ENCODE data around the gene PLA1A.
"Not testable (repeated sequence)": the region's sequence is repeated elsewhere in the genome, so short reads cannot be mapped to it uniquely, and the experiment has no call there.

PLA1A gene

DNA sequence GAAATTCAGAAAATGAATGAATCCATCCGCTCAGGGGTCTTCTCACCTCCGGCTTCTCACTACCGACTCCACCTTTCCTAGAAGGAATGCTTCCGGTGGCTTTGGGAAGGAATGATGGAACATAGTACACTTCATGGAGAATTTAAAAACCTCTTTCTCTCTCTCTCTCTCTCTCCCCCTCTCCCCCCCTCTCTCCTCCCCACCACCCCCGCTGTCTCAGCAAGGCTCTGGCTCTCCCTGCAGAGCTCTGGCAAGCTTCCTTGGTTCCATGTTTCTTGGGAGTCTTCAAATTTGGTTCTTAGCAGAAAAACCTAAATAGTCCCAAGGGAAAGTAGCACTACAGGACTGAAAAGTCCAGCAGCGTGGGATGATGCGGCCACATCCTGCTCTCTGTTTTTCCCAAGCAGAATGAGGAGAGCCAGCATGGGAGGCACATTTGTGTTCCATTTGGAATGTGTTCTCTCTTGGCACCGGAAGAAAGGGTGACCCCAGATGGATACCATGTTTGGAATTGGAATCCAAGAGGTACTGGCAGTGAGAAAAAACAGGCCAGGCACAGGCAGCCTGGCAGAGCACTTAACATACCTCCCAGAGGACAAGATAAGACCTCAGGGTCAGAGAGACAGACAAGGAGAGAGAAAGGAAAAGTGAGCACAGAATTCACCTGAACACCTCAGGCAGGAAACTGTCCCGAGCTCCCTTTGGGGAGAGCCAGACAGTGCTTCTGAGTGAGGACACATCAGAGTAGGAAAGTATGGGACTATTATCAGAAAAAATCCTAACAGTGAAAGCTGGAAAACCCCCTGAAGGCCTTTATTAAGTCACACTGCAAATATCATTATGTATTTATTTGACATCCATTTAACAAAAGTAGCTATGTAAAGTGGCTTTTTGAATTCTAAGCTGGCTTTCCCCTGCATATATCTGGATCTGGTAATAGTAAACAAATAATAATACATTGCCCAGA lies 63.1 kb downstream of the PLA1A start, which contains the start of gene POPDC2:
POPDC2 (minus strand) TSS at position 116 of the 967 bp plus-strand sequence. CDS start 166 bp downstream, outside the sequence.
- no peak for DNase-seq (ENCODE audit: low read depth in 2 of 2, low spot score in 1 of 2)

DNA sequence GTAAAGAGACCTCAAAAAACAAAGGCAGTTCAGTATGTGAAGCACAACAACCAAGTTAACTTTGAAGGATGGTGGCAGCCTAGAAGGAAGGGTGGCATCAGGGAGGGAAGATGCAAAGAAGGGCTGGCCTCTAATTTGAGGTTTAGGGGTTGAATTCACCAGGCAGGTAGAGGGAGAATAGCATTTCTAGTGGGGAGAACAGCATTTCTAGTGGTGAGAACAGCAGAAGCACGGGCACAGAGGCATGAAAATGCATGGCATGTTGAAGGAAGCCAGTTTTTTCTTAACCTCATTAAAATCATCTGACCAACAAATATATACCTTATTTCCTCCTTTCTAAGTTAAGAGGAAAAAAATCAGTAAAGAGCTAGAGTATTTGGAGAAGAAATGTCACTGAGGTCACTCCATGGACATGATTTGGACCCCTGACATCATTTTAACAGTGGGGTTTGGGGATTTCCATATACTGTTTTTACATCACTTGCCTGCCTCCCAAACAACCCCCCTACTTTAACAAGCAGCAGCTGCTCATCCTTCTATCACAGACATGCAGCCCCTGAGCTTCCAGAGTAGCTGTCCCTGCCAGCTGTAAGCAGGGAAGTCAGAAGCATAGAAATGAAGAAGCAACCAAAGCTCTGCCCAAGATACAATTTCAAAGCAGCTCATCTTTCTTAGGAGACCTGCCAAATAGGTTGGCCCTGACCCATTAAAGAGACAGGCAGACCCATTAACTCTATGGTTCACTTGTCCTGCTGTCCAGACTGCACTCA lies 65.1 kb downstream of the PLA1A start:
- no peak for DNase-seq (ENCODE audit: low read depth in 2 of 2, low spot score in 1 of 2)

DNA sequence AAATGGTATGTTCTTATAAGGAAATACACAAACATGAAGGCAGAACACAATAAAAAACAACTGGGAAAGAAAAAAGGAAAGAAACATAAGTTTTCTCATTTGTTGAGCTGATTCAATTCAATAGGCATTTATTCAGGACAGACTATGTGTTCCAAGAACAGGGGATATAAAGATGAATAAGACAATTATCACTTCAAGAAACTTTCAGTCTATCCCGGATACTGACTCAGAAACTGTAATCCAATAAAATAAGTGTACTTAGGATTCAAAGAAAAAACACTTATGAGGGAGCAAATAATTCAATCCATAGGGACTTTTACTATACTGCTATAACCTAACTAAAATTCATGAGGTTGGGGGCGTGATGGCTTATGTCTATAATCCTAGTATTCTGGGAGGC lies 66.2 kb downstream of the PLA1A start:
- no peak for DNase-seq (ENCODE audit: low read depth in 2 of 2, low spot score in 1 of 2)

DNA sequence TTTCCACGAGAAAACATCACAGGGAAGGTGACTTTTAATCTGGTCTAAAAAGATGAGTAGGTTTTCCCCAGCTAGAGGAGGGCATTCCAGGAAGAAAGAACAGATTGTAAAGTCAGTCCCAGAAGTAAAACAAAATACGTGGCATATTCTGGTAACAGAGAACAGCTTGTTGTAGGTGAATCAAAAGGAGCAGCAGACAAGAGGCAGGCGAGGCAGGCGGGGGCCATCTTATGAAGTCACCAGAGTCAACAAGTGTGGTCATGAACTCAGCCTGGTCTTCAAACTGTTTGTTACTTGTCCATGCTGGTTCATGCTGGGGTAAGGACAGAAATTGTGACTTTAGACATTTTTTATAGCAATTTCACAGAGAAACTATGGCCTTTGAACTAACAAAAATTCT lies 66.7 kb downstream of the PLA1A start:
- DNase-seq (ENCODE audit: low read depth in 2 of 2, low spot score in 1 of 2), result no peak

DNA sequence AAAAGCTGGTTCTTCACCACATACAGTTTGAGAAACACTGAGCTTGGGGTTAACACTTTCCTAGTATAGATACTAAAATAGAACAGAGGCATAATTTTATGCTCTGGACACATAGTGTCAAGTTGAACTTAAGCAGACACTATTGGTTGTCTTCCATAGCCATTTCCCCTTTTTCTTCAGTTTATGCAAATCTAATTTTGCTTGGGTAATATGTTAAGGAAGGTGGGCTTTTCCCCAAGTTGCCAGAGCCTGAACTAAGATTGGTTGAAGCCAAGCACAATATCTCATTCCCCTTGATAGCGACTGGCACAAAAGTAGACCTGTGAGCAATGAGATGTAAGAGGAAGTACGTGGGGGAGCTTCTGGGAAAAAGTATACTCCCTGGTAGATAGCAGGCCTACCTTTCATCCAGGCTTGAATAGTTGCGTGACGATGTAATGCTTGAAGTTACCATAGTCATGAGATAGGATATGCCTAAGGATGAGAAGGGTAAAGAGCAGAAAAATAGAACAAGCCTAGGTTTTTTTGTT lies 67.2 kb downstream of the PLA1A start:
- DNase-seq (ENCODE audit: low read depth in 2 of 2, low spot score in 1 of 2), result no peak

DNA sequence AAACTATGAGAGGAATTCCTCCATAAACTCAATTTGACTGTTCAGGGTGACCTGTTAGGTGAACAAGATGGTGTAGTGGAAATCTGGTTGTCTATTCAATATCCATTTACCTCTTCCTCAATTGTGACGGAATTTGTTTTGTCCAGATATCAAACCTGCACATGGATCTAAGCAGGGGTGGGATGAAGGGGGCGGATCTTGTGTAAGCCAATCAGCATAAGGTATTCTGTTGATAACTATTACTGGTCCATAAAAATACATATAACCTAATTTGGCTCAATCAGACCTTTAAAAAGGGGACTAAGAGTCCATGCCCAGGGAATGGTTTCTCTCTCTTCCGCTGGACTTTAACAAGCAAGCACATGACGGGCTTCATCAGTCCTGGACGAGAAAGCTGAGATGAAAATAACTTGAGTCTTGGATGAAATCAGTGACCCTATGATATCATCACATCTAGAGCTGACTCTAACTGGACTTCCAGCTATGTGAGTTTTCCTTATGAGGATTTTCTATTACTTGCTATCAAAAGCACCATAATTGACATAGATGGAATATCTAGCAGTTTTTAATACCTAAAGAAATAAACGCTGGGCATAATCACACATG lies 68.4 kb downstream of the PLA1A start:
- DNase-seq (ENCODE audit: low read depth in 2 of 2, low spot score in 1 of 2), result no peak

DNA sequence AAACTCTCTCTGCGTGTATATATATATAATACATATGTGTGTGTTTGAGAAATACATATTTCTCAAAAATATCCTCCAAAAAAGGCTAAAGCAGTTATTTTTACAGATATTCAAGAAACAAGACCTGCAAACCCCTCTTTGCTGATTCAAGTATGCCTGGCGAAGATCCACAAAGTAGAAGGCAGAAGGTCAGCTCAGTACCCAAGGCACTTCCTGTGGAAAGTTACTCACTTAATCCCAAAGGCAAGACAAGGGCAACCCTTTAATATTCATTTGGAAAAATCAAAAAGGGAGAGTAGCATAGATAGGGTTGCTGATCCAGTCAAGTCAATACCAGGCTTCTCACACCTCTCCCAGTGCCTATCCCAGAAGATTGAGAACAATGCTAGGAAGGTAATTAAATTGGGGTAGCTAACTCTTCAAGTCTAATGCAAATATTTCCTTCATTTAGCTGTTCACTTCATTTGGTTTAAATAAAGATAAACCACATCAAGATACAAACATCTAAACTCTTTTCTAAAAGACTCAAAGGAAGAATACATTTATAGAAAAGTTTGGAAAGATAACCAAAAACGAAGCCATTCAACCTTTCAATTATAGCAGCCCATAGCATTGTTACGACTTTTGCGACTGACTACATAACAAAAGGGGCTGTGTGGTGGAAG lies 72.4 kb downstream of the PLA1A start:
- no peak for DNase-seq (ENCODE audit: low read depth in 2 of 2, low spot score in 1 of 2)

DNA sequence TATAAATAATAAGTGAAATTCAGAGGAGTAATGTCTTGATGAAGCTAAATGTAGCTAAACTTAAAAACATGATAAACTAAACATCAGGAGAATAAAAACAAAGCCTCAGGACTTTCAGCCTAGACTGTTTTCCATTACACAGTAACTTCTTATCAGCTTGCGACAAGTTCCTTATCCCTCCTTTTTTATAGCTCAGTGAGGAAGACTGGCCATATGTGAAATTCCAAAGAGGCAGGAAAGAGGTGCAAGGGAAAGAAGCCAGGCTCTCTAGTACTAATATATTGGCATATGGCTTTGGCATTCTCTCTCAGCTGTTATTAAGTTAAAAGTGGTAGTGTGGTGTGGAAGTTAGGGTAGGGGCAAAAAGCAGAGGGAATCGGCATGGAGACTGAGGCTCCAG lies 75.1 kb downstream of the PLA1A start:
- DNase-seq (ENCODE audit: low read depth in 2 of 2, low spot score in 1 of 2), result no peak

DNA sequence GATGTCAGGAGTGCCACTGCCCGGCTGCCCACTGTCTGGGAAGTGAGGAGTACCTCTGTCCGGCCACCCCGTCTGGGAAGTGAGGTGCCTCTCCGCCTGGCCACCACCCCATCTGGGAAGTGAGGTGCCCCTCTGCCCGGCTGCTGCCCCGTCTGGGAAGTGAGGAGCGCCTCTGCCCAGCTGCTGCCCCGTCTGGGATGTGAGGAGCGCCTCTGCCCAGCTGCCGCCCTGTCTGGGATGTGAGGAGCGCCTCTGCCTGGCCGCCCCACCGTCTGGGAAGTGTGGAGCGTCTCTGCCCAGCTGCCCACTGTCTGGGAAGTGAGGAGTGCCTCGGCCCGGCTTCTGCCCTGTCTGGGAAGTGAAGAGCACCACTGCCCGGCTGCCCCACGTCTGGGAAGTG lies 76.2 kb downstream of the PLA1A start:
- no peak for DNase-seq (ENCODE audit: low read depth in 2 of 2, low spot score in 1 of 2)

DNA sequence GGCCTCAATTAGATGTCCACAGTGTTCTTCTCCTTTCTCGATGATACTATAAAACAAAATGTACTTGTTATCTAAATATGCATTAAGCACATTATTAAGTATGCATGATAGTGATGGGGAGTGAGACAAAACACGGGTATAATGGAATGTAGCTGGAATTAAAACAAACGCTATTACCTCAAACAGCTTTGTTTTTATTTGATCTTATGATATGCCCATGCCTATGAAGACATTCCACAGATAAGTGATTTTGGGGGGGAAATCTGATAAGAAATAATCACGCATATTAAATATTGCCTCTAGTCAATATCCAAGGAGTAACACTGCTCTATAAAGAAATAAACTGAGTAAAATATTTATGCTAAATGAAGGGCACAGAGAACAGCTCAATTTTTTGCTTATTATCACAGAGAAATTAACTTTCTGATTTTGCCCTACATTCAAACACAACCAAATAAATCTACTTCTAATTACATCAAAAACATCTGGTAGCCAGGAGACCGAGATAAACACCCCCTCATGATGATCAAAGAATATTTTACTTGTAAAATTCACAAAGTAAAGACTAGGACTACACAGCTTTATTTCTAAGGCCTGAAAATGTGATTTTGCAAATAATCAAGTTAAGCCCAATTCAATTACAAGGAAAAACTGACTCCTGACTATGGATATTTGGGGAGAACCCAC lies 77.6 kb downstream of the PLA1A start:
- DNase-seq (ENCODE audit: low read depth in 2 of 2, low spot score in 1 of 2), result no peak

DNA sequence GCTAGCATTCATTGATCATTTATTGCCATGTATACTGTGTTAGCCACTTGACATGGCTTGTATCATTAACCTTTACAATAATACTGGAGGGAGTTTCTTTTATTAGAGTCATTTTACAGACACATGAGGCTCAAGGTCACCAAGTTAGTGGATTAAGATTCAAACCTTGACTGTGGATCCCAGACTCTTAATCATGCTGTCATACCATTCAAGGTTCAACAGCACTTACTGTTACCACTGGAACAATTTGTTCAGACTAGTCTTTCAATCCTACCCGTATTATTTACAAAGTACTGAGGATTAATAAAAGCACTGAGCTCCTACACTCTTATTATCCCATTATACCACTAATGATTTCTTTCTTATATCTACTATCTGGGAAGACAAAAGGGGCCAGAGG lies 78.3 kb downstream of the PLA1A start:
- no peak for DNase-seq (ENCODE audit: low read depth in 2 of 2, low spot score in 1 of 2)

DNA sequence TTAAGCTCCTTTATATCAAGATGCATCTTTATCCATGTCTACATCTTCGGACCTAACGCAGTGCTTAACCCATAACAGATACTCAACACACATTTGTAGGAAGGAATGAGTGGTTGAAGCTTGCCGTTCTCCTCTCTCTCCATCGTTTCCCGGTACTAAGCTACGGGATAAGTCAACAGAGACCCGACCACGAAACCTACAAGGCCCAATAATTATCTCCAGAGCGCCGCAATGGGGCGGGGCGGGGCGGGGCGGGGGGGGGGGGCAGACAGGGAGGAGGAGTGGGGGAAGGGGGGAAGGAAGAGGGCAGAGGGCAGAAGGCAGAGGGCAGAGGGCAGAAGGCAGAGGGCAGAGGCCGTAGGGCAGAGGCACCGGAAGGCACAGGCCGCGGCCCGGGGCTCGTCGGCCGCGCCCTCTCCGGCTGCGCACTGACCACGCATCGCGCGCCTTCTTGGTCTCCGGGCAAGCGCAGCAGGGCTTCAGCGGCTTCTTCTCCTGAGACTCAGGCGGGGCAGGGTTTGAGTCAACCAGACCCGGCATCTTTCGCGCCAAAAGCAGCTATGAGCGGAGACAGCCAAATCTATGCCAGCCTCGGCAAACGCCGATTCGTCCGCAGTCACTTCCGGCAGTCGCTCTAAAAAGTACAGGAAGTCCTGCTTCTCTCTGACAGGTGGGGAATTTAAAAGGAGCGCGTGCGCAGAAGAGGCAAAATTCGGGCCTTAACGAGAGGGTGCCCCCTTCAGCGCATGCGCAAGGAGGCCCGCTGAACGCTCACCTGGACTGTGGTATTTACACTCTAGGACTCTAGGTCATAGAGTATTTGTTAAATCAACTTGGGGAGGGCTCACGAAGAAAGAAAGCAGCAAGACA lies 79.3 kb downstream of the PLA1A start, which contains the start of gene COX17:
COX17 (minus strand) TSS at position 636 of the 870 bp plus-strand sequence; CDS start at position 540, 96 bp downstream.
- peak; percentile 82 to 93 for DNase-seq (ENCODE audit: low read depth in 2 of 2, low spot score in 1 of 2)

DNA sequence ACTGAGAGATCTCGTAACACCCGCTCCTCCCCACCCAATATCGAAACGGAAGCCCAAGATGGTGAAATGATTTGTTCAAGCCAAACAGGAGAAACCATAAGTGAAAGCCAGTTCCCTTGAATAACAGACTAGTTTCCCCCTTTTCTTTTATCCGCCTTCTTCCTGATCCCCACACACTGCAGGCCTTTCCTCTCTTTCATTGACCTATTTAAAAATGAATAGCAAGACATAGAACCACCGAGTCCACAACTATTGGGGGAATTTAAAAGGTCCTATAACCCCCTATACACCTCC lies 79.9 kb downstream of the PLA1A start:
- no peak for DNase-seq (ENCODE audit: low read depth in 2 of 2, low spot score in 1 of 2)

DNA sequence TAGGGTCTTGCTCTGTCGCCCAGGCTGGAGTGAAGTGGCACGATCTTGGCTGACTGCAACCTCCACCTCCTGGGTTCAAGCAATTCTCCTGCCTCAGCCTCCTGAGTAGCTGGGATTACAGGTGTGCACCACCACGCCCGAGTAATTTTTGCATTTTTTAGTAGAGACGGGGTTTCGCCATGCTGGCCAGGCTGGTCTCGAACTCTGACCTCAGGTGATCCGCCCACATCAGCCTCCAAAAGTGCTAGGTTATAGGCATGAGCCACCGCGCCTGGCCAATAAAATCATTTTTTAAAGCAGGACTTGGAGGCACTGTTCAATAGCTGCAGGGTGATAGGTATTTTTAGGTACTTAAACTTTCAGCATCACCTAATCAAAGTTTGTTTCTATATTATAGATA lies 80.5 kb downstream of the PLA1A start:
- DNase-seq (ENCODE audit: low read depth in 2 of 2, low spot score in 1 of 2), result not testable (repeated sequence)

Measured in stimulated activated CD8-positive, alpha-beta memory T cell treated with anti-CD3 and anti-CD28 coated beads, Interleukin-4, amount 100 ng/mL, for 1 hour (primary cell).